ENCODE data around the gene PNPLA2.

Gene PNPLA2

GRCh38 chr11:802018-802617 is 16.6 kb upstream of the PNPLA2 start:
- H3K4me3 ChIP-seq (ENCODE audit: low read depth, low read length): no peak overlapping the region
- no peaks in the 10 kb centered on the region for H3K79me2 ChIP-seq (ENCODE audit: control insufficient read depth, insufficient read depth, low read length, unreplicated experiment)
- no peaks in the 10 kb centered on the region for H3K27me3 ChIP-seq (ENCODE audit: insufficient read depth, low read length)
- H3K27ac ChIP-seq (ENCODE audit: low read depth, low read length): no peak overlapping the region
- no peak overlapping the region for H2AFZ ChIP-seq (ENCODE audit: low read length, unreplicated experiment)
- H3K36me3 ChIP-seq (ENCODE audit: insufficient read depth, low read length): no peaks in the 10 kb centered on the region
- peaks cover 7% of the 10 kb centered on the region for H3K4me1 ChIP-seq (ENCODE audit: control insufficient read depth, insufficient read depth, low read length, unreplicated experiment)

- no peaks in the 10 kb centered on the region for H3K36me3 ChIP-seq (ENCODE audit: insufficient read depth, low read length)
- no peak overlapping the region for H3K27ac ChIP-seq (ENCODE audit: low read depth, low read length)
- H3K4me3 ChIP-seq (ENCODE audit: low read depth, low read length): no peak overlapping the region
- no peak overlapping the region for H2AFZ ChIP-seq (ENCODE audit: low read length, unreplicated experiment)
- H3K27me3 ChIP-seq (ENCODE audit: insufficient read depth, low read length): no peaks in the 10 kb centered on the region
- peaks cover 7% of the 10 kb centered on the region for H3K4me1 ChIP-seq (ENCODE audit: control insufficient read depth, insufficient read depth, low read length, unreplicated experiment)
- peaks cover 2% of the 10 kb centered on the region for H3K79me2 ChIP-seq (ENCODE audit: control insufficient read depth, insufficient read depth, low read length, unreplicated experiment)
Measured at GRCh38 chr11:802693-803466, 15.8 kb upstream of the PNPLA2 start.

GRCh38 chr11:803467-803742 is 15.3 kb upstream of the PNPLA2 start:
- no peaks in the 10 kb centered on the region for H3K27me3 ChIP-seq (ENCODE audit: insufficient read depth, low read length)

GRCh38 chr11:803770-804598 is 14.7 kb upstream of the PNPLA2 start:
- Histone ChIP-seq H3K4me3 (ENCODE audit: low read depth, low read length) (peak overlapping the region; percentile 80), H3K36me3 (ENCODE audit: insufficient read depth, low read length) (no peaks in the 10 kb centered on the region), H3K4me1 (ENCODE audit: control insufficient read depth, insufficient read depth, low read length, unreplicated experiment) (peaks cover 10% of the 10 kb centered on the region), H3K79me2 (ENCODE audit: control insufficient read depth, insufficient read depth, low read length, unreplicated experiment) (peaks cover 11% of the 10 kb centered on the region), H2AFZ (ENCODE audit: low read length, unreplicated experiment) (no peak overlapping the region), H3K27me3 (ENCODE audit: insufficient read depth, low read length) (no peaks in the 10 kb centered on the region), H3K27ac (ENCODE audit: low read depth, low read length) (no peak overlapping the region)

More at GRCh38 chr11:803467-803742, 15.3 kb upstream of the PNPLA2 start:
- Histone ChIP-seq H3K4me1 (ENCODE audit: control insufficient read depth, insufficient read depth, low read length, unreplicated experiment) (peaks cover 9% of the 10 kb centered on the region), H3K79me2 (ENCODE audit: control insufficient read depth, insufficient read depth, low read length, unreplicated experiment) (peaks cover 5% of the 10 kb centered on the region), H3K36me3 (ENCODE audit: insufficient read depth, low read length) (no peaks in the 10 kb centered on the region), H2AFZ (ENCODE audit: low read length, unreplicated experiment) (no peak overlapping the region), H3K27ac (ENCODE audit: low read depth, low read length) (no peak overlapping the region), H3K4me3 (ENCODE audit: low read depth, low read length) (peak overlapping the region; percentile 80; the same call in 1 of the 2 replicates)

GRCh38 chr11:804599-804964 is 14.1 kb upstream of the PNPLA2 start:
- H3K27me3 ChIP-seq (ENCODE audit: insufficient read depth, low read length): no peaks in the 10 kb centered on the region
- peak overlapping the region; percentile 80 for H3K4me3 ChIP-seq (ENCODE audit: low read depth, low read length)
- H2AFZ ChIP-seq (ENCODE audit: low read length, unreplicated experiment): no peak overlapping the region
- H3K79me2 ChIP-seq (ENCODE audit: control insufficient read depth, insufficient read depth, low read length, unreplicated experiment): peaks cover 12% of the 10 kb centered on the region
- no peak overlapping the region for H3K27ac ChIP-seq (ENCODE audit: low read depth, low read length)
- H3K4me1 ChIP-seq (ENCODE audit: control insufficient read depth, insufficient read depth, low read length, unreplicated experiment): peaks cover 10% of the 10 kb centered on the region
- H3K36me3 ChIP-seq (ENCODE audit: insufficient read depth, low read length): no peaks in the 10 kb centered on the region

- Histone ChIP-seq H3K36me3 (ENCODE audit: insufficient read depth, low read length) (peaks cover 17% of the 10 kb centered on the region; the same call in 1 of the 2 replicates), H3K4me3 (ENCODE audit: low read depth, low read length) (peak overlapping the region; percentile 95), H3K79me2 (ENCODE audit: control insufficient read depth, insufficient read depth, low read length, unreplicated experiment) (peaks cover 36% of the 10 kb centered on the region), H3K4me1 (ENCODE audit: control insufficient read depth, insufficient read depth, low read length, unreplicated experiment) (peaks cover 22% of the 10 kb centered on the region), H3K27me3 (ENCODE audit: insufficient read depth, low read length) (no peaks in the 10 kb centered on the region), H3K27ac (ENCODE audit: low read depth, low read length) (peak overlapping the region; percentile 98), H2AFZ (ENCODE audit: low read length, unreplicated experiment) (peak overlapping the region; percentile 36)
Measured at GRCh38 chr11:808427-809286, 10.1 kb upstream of the PNPLA2 start.

GRCh38 chr11:809287-810039 is 9.3 kb upstream of the PNPLA2 start, which contains the start of gene RPLP2:
TSS of gene RPLP2 (plus strand) at chr11:809967. CDS start at chr11:810235, 268 bp downstream.
- H3K36me3 ChIP-seq (ENCODE audit: insufficient read depth, low read length): peaks cover 17% of the 10 kb centered on the region; the same call in 1 of the 2 replicates
- H3K27me3 ChIP-seq (ENCODE audit: insufficient read depth, low read length): no peaks in the 10 kb centered on the region
- peaks cover 36% of the 10 kb centered on the region for H3K79me2 ChIP-seq (ENCODE audit: control insufficient read depth, insufficient read depth, low read length, unreplicated experiment)
- H3K27ac ChIP-seq (ENCODE audit: low read depth, low read length): peak within 1 kb of the TSS; percentile 98
- H3K4me1 ChIP-seq (ENCODE audit: control insufficient read depth, insufficient read depth, low read length, unreplicated experiment): peaks cover 16% of the 10 kb centered on the region
- peak within 1 kb of the TSS; percentile 95 for H3K4me3 ChIP-seq (ENCODE audit: low read depth, low read length)
- H2AFZ ChIP-seq (ENCODE audit: low read length, unreplicated experiment): peak within 1 kb of the TSS; percentile 36

GRCh38 chr11:810040-810567 is 8.6 kb upstream of the PNPLA2 start:
- peaks cover 16% of the 10 kb centered on the region for H3K4me1 ChIP-seq (ENCODE audit: control insufficient read depth, insufficient read depth, low read length, unreplicated experiment)
- peak overlapping the region; percentile 98 for H3K27ac ChIP-seq (ENCODE audit: low read depth, low read length)
- no peak overlapping the region for H2AFZ ChIP-seq (ENCODE audit: low read length, unreplicated experiment)
- peaks cover 17% of the 10 kb centered on the region; the same call in 1 of the 2 replicates for H3K36me3 ChIP-seq (ENCODE audit: insufficient read depth, low read length)
- peak overlapping the region; percentile 95 for H3K4me3 ChIP-seq (ENCODE audit: low read depth, low read length)
- no peaks in the 10 kb centered on the region for H3K27me3 ChIP-seq (ENCODE audit: insufficient read depth, low read length)
- H3K79me2 ChIP-seq (ENCODE audit: control insufficient read depth, insufficient read depth, low read length, unreplicated experiment): peaks cover 36% of the 10 kb centered on the region

- peaks cover 36% of the 10 kb centered on the region for H3K79me2 ChIP-seq (ENCODE audit: control insufficient read depth, insufficient read depth, low read length, unreplicated experiment)
- H3K27ac ChIP-seq (ENCODE audit: low read depth, low read length): peak overlapping the region; percentile 22; the same call in 1 of the 2 replicates
- H2AFZ ChIP-seq (ENCODE audit: low read length, unreplicated experiment): no peak overlapping the region
- peaks cover 17% of the 10 kb centered on the region; the same call in 1 of the 2 replicates for H3K36me3 ChIP-seq (ENCODE audit: insufficient read depth, low read length)
- peaks cover 16% of the 10 kb centered on the region for H3K4me1 ChIP-seq (ENCODE audit: control insufficient read depth, insufficient read depth, low read length, unreplicated experiment)
- no peaks in the 10 kb centered on the region for H3K27me3 ChIP-seq (ENCODE audit: insufficient read depth, low read length)
- H3K4me3 ChIP-seq (ENCODE audit: low read depth, low read length): peak overlapping the region; percentile 95
Measured at GRCh38 chr11:811446-812245, 7.1 kb upstream of the PNPLA2 start.
